Natural killer cell (primary cell): ENCODE results near the gene GPR146. TPM values are rescaled to one million over a fixed set of nuclear protein-coding genes. Genes with fewer than 3 reads are reported as not detected.

ENCODE experiments used
- ATAC-seq, 3 donors: fragments of 150-1000 bp in 2 of 3; fragments of 200-7000 bp in 1 of 3; cut with Tn5 transposase; 1 replicate in 1 of 3; 2 replicates in 2 of 3; pipeline ENCODE4 v1.10.0; 2021; ENCODE audit warnings: mild to moderate bottlenecking in 2 of 3, moderate library complexity in 2 of 3
- DNase-seq, 2 donors: peaks; one replicate each; pipeline versions ENCODE4 v3.0.0 to v3.0.0-alpha.2; 2013 to 2021; ENCODE audit warnings: mixed read lengths in 1 of 2
- H3K27ac ChIP-seq: one replicate; pipeline ENCODE4 v1.5.1; 2013; ENCODE audit warnings: mild to moderate bottlenecking, low read length
- H3K27me3 ChIP-seq: one replicate; pipeline ENCODE4 v1.6.1; 2013; ENCODE audit warnings: low read length; ENCODE audit not compliant: control insufficient read depth, insufficient read depth
- H3K36me3 ChIP-seq: one replicate; pipeline ENCODE4 v1.6.1; 2013; ENCODE audit warnings: low read length; ENCODE audit not compliant: control insufficient read depth, insufficient read depth
- H3K4me1 ChIP-seq: one replicate; pipeline ENCODE4 v1.6.1; 2013; ENCODE audit warnings: low read length; ENCODE audit not compliant: control insufficient read depth, insufficient read depth
- H3K4me3 ChIP-seq: one replicate; pipeline ENCODE4 v1.5.1; 2013; ENCODE audit warnings: low read length
- H3K9me3 ChIP-seq: one replicate; pipeline ENCODE4 v1.6.1; 2013; ENCODE audit warnings: low read length; ENCODE audit not compliant: control insufficient read depth, insufficient read depth
- H3K27ac Mint-ChIP-seq, 2 donors: one replicate each; pipeline ENCODE4 v1.8.0; 2022; ENCODE audit warnings: mild to moderate bottlenecking in 2 of 2, mixed read lengths in 2 of 2, moderate library complexity in 1 of 2
- H3K27me3 Mint-ChIP-seq, 2 donors: one replicate each; pipeline ENCODE4 v1.8.0; 2022; ENCODE audit warnings: low read depth in 2 of 2, mixed read lengths in 2 of 2
- H3K36me3 Mint-ChIP-seq: one replicate; pipeline ENCODE4 v1.8.0; 2022; ENCODE audit warnings: mixed read lengths
- H3K4me1 Mint-ChIP-seq, 2 donors: one replicate each; pipeline ENCODE4 v1.8.0; 2022; ENCODE audit warnings: mixed read lengths in 2 of 2
- H3K4me3 Mint-ChIP-seq: one replicate; pipeline ENCODE4 v1.8.0; 2022; ENCODE audit warnings: mild to moderate bottlenecking, moderate library complexity, mixed read lengths
- H3K9me3 Mint-ChIP-seq, 2 donors: one replicate each; pipeline ENCODE4 v1.8.0; 2022; ENCODE audit warnings: mixed read lengths in 2 of 2
- CTCF ChIP-seq: fragments of 200-600 bp; IDR thresholded peaks from one replicate; pipeline ENCODE4 v1.8.0; 2022; ENCODE audit warnings: antibody characterized with exemption
- WGBS: methylation state at CpG from one replicate; pipeline ENCODE4 v1.1.7; 2013; ENCODE audit warnings: missing lambda C conversion rate; ENCODE audit not compliant: insufficient coverage; 5-methylcytosine and 5-hydroxymethylcytosine counted together
- intact Hi-C: fragments of 100-400 bp; cut with micrococcal nuclease; formaldehyde crosslinking; loops from one replicate; pipeline ENCODE4 v1.14.2; 2022
- total RNA-seq, 4 donors: library from RNA; stranded (reverse); fragments of 120-200 nt in 1 of 4; gene quantifications; one replicate each; pipeline versions ENCODE4 v1.2.3 to v1.2.4, GENCODE V29; 2013 to 2022

GPR146 gene
- total RNA-seq, 3 donors from 2014 or later (not counting 1 experiment from before 2014, with no cell fraction given) = 2.3 to 4.5 (median 2.5) TPM

- peaks cover 24 to 34% of the 10 kb centered on the region in 2 donors for H3K4me1 Mint-ChIP-seq
- WGBS = 93% methylated on average over 11 of the region's 11 CpGs
- Histone ChIP-seq H3K9me3 (peaks cover 14% of the 10 kb centered on the region), H3K27ac (no peak overlapping the region), H3K27me3 (no peaks in the 10 kb centered on the region), H3K4me1 (peaks cover 28% of the 10 kb centered on the region), H3K36me3 (peaks cover 2% of the 10 kb centered on the region), H3K4me3 (no peak overlapping the region)
- DNase-seq = no peak
- no peak for ATAC-seq
- H3K27ac Mint-ChIP-seq = no peak overlapping the region
- H3K4me3 Mint-ChIP-seq = no peak overlapping the region
- no peaks in the 10 kb centered on the region for H3K36me3 Mint-ChIP-seq
- H3K9me3 Mint-ChIP-seq = peaks cover 6% of the 10 kb centered on the region in 2 donors
- H3K27me3 Mint-ChIP-seq = no peaks in the 10 kb centered on the region
- no peak for TF ChIP-seq CTCF
- intact Hi-C loops = no loop called here
Measured at GRCh38 chr7:1013581-1013980, 30.8 kb upstream of the GPR146 start.

GRCh38 chr7:1014681-1015080, 29.7 kb upstream of the GPR146 start:
- H3K9me3 ChIP-seq = peaks cover 14% of the 10 kb centered on the region
- peaks cover 27% of the 10 kb centered on the region for H3K4me1 ChIP-seq
- DNase-seq (no peak), ATAC-seq (no peak)
- peaks cover 2% of the 10 kb centered on the region for H3K36me3 ChIP-seq
- Mint-ChIP-seq H3K36me3 (no peaks in the 10 kb centered on the region), H3K4me1 (peaks cover 24 to 30% of the 10 kb centered on the region in 2 donors), H3K27ac (no peak overlapping the region), H3K27me3 (no peaks in the 10 kb centered on the region), H3K9me3 (peaks cover 6% of the 10 kb centered on the region in 2 donors), H3K4me3 (no peak overlapping the region)
- WGBS = 95% methylated on average over 20 of the region's 20 CpGs
- H3K4me3 ChIP-seq = no peak overlapping the region
- no peak for TF ChIP-seq CTCF
- intact Hi-C loops = no loop called here
- no peak overlapping the region for H3K27ac ChIP-seq
- no peaks in the 10 kb centered on the region for H3K27me3 ChIP-seq

GRCh38 chr7:1015196-1016121, 28.9 kb upstream of the GPR146 start:
- Mint-ChIP-seq H3K9me3 (peaks cover 6% of the 10 kb centered on the region in 2 donors), H3K4me1 (peaks cover 22 to 24% of the 10 kb centered on the region in 2 donors), H3K27ac (no peak overlapping the region), H3K36me3 (no peaks in the 10 kb centered on the region), H3K27me3 (no peaks in the 10 kb centered on the region), H3K4me3 (no peak overlapping the region)
- Histone ChIP-seq H3K27me3 (no peaks in the 10 kb centered on the region), H3K36me3 (peaks cover 2% of the 10 kb centered on the region), H3K4me1 (peaks cover 20% of the 10 kb centered on the region), H3K9me3 (peaks cover 15% of the 10 kb centered on the region), H3K4me3 (no peak overlapping the region), H3K27ac (no peak overlapping the region)
- intact Hi-C loops = no loop called here
- TF ChIP-seq CTCF = no peak
- WGBS = 86% methylated on average over 28 of the region's 28 CpGs
- no peak for DNase-seq
- no peak for ATAC-seq
